Measurements from ENCODE around the gene PLEKHH1. TPM values are rescaled to one million over a fixed set of nuclear protein-coding genes. Genes with fewer than 3 reads are reported as not detected.

Gene PLEKHH1
- polyA plus RNA-seq, 3 donors: 0.23 TPM; not detected in 2

- no peaks in the 10 kb centered on the region for H3K9me3 ChIP-seq (replicated peaks in 1 of 2; ENCODE audit: control insufficient read depth in 1 of 2, insufficient read depth in 1 of 2, low read length in 2 of 2)
- no peaks in the 10 kb centered on the region for H3K36me3 ChIP-seq (replicated peaks in 1 of 2; ENCODE audit: control insufficient read depth in 1 of 2, insufficient read depth in 2 of 2, low read length in 2 of 2)
- no peak overlapping the region for H3K9ac ChIP-seq (ENCODE audit: insufficient read depth, low read length, poor library complexity, severe bottlenecking)
- no peak for TF ChIP-seq CTCF (IDR thresholded peaks at IDR 0.05)
- Mint-ChIP-seq H3K9me3 (no peaks in the 10 kb centered on the region), H3K4me3 (no peak overlapping the region), H3K36me3 (peaks cover 0 to 7% of the 10 kb centered on the region in 2 donors), H3K27me3 (ENCODE audit: low read depth in 3 of 3) (peaks cover 3 to 21% (median 5%) of the 10 kb centered on the region in 3 donors), H3K4me1 (peaks cover 57% of the 10 kb centered on the region), H3K27ac (peak overlapping the region in 1 of 7 donors; percentile 37)
- H3K4me1 ChIP-seq (ENCODE audit: control insufficient read depth in 1 of 2, insufficient read depth in 2 of 2, low read length in 2 of 2): peaks cover 27 to 38% of the 10 kb centered on the region in 2 donors
- H3K27me3 ChIP-seq (ENCODE audit: control insufficient read depth in 2 of 2, insufficient read depth in 2 of 2, low read length in 2 of 2): no peaks in the 10 kb centered on the region
- H3K4me2 ChIP-seq (replicated peaks; ENCODE audit: extremely low read depth, low read length, poor library complexity, severe bottlenecking): no peak overlapping the region
- no peak overlapping the region for H3K27ac ChIP-seq (ENCODE audit: low read depth in 1 of 2, low read length in 2 of 2)
- no CpG with 5 or more reads among the region's 2 CpGs for WGBS (ENCODE audit: insufficient coverage)
- no peaks in the 10 kb centered on the region for H4K20me1 ChIP-seq (ENCODE audit: insufficient read depth, low read length)
- DNase-seq: no peak
- no peaks in the 10 kb centered on the region for H3K79me2 ChIP-seq (ENCODE audit: insufficient read depth, low read length)
- intact Hi-C loops (cut with micrococcal nuclease): no loop called here
- no peak overlapping the region for H2AFZ ChIP-seq (ENCODE audit: insufficient read depth, low read depth, low read length, poor library complexity, severe bottlenecking)
- H3K4me3 ChIP-seq (replicated peaks in 1 of 3; ENCODE audit: low read depth in 2 of 3, low read length in 3 of 3): no peak overlapping the region
Observed at GRCh38 chr14:67510121-67510520, 23.0 kb upstream of the PLEKHH1 start.

- Histone ChIP-seq H3K4me3 (replicated peaks in 1 of 3; ENCODE audit: low read depth in 2 of 3, low read length in 3 of 3) (no peak overlapping the region), H2AFZ (ENCODE audit: insufficient read depth, low read depth, low read length, poor library complexity, severe bottlenecking) (no peak overlapping the region), H3K9ac (ENCODE audit: insufficient read depth, low read length, poor library complexity, severe bottlenecking) (no peak overlapping the region), H3K36me3 (replicated peaks in 1 of 2; ENCODE audit: control insufficient read depth in 1 of 2, insufficient read depth in 2 of 2, low read length in 2 of 2) (no peaks in the 10 kb centered on the region), H3K27me3 (ENCODE audit: control insufficient read depth in 2 of 2, insufficient read depth in 2 of 2, low read length in 2 of 2) (peaks cover 0 to 2% of the 10 kb centered on the region in 2 donors), H3K4me2 (replicated peaks; ENCODE audit: extremely low read depth, low read length, poor library complexity, severe bottlenecking) (no peak overlapping the region), H4K20me1 (ENCODE audit: insufficient read depth, low read length) (no peaks in the 10 kb centered on the region), H3K27ac (ENCODE audit: low read depth in 1 of 2, low read length in 2 of 2) (no peak overlapping the region), H3K79me2 (ENCODE audit: insufficient read depth, low read length) (no peaks in the 10 kb centered on the region), H3K9me3 (replicated peaks in 1 of 2; ENCODE audit: control insufficient read depth in 1 of 2, insufficient read depth in 1 of 2, low read length in 2 of 2) (no peaks in the 10 kb centered on the region), H3K4me1 (ENCODE audit: control insufficient read depth in 1 of 2, insufficient read depth in 2 of 2, low read length in 2 of 2) (peaks cover 31 to 44% of the 10 kb centered on the region in 2 donors)
- TF ChIP-seq CTCF (IDR thresholded peaks at IDR 0.05): no peak
- Mint-ChIP-seq H3K4me3 (no peak overlapping the region), H3K4me1 (peaks cover 61% of the 10 kb centered on the region), H3K27ac (no peak overlapping the region), H3K9me3 (no peaks in the 10 kb centered on the region), H3K36me3 (peaks cover 0 to 3% of the 10 kb centered on the region in 2 donors), H3K27me3 (ENCODE audit: low read depth in 3 of 3) (peaks cover 5 to 24% (median 7%) of the 10 kb centered on the region in 3 donors)
- no peak for DNase-seq
- intact Hi-C loops (cut with micrococcal nuclease): no loop called here
- WGBS (ENCODE audit: insufficient coverage): 88% methylated on average over 2 of the region's 3 CpGs
Observed at GRCh38 chr14:67510836-67511235, 22.3 kb upstream of the PLEKHH1 start.

Measured in CD14-positive monocyte (primary cell).